OCI-LY3 (cell line): Measurements from ENCODE around the gene AVEN.

Experiments
- H2AFZ ChIP-seq: fragments of 200-600, 300-600 bp; shearing (Covaris generic); 2 replicates; pipeline ENCODE4 v1.6.0; 2014; ENCODE audit warnings: antibody characterized with exemption, low read depth, low read length
- H3K27ac ChIP-seq: fragments of 200-600, 300-600 bp; sonication (generic); 2 replicates; pipeline ENCODE4 v1.5.1; 2014; ENCODE audit warnings: mild to moderate bottlenecking, low read length, moderate library complexity, mixed read lengths
- H3K27me3 ChIP-seq: fragments of 200-600, 300-600 bp; sonication (generic); 2 replicates; pipeline ENCODE4 v1.6.1; 2014; ENCODE audit warnings: low read depth, low read length, mixed read lengths
- H3K36me3 ChIP-seq: fragments of 200-600, 300-600 bp; sonication (generic); replicated peaks from 2 replicates; pipeline ENCODE3; 2014; ENCODE audit warnings: low read depth, low read length, mixed read lengths
- H3K4me1 ChIP-seq: fragments of 300-600, 200-600 bp; sonication (generic); 2 replicates; pipeline ENCODE4 v1.6.1; 2014; ENCODE audit warnings: low read length, mixed read lengths
- H3K4me2 ChIP-seq: fragments of 200-600, 300-600 bp; sonication (generic); 2 replicates; pipeline ENCODE4 v1.6.1; 2014; ENCODE audit warnings: low read length, mixed read lengths
- H3K4me3 ChIP-seq: fragments of 300-600, 200-600 bp; sonication (generic); 2 replicates; pipeline ENCODE4 v1.5.1; 2014; ENCODE audit warnings: antibody characterized with exemption, mild to moderate bottlenecking, low read length, moderate library complexity
- H3K79me2 ChIP-seq: fragments of 300-600, 200-600 bp; shearing (Covaris generic); 2 replicates; pipeline ENCODE4 v1.6.1; 2014; ENCODE audit warnings: mild to moderate bottlenecking, low read length, mixed read lengths
- H3K9ac ChIP-seq: fragments of 300-600, 200-600 bp; shearing (Covaris generic); 2 replicates; pipeline ENCODE4 v1.6.0; 2014; ENCODE audit warnings: mild to moderate bottlenecking, low read length, moderate library complexity
- H3K9me3 ChIP-seq: fragments of 200-600, 300-600 bp; shearing (Covaris generic); 2 replicates; pipeline ENCODE4 v1.6.1; 2014; ENCODE audit warnings: low read length, mixed read lengths; ENCODE audit not compliant: insufficient read depth
- H4K20me1 ChIP-seq: fragments of 200-600, 300-600 bp; sonication (generic); 2 replicates; pipeline ENCODE4 v1.6.1; 2016; ENCODE audit warnings: low read length, mixed read lengths; ENCODE audit not compliant: insufficient read depth
- EZH2phosphoT487 ChIP-seq: fragments of 200-600 bp; shearing (Covaris generic); IDR thresholded peaks from 2 replicates; pipeline ENCODE4 v1.6.1; 2018; ENCODE audit warnings: antibody characterized with exemption, mixed run types, low read depth
- TF ChIP-seq, protein P1 (sequence below): fragments of 200-600, 300-600 bp; sonication (generic); IDR thresholded peaks from 2 replicates; pipeline ENCODE4 v1.5.1; 2014; ENCODE audit warnings: antibody characterized with exemption, low read length, low read depth

Gene AVEN

DNA sequence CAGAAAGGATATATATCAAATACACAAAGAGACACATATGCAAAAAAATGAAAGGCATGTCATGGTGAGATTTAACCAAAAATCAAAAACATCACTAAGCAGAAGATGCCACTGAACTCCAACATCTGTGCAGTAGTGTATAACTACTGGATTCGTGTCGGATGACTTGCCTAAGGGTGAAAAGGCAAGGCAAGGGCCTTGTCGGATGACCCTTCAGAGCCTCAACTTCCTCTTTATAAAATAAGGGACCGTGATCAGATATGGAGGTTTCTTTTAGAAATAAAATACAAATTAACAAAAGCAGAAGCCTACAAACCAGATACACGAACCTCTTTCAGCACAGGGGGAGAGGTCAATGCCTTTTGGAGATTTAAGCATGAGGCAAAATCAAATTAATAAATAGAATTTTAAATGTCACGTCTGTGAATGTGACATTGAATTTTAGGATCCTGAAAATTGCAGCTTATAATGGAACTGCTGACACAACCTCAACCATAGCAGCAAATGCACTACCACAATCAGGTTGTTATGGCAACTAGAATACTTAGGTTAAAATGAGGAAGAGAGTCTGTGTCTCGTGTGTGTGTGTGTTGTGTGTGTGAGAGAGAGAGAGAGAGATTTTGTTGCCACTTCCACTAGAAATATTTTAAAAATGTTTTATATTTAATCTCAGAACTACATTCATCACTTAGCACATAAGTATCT lies 79.0 kb downstream of the AVEN start:
- Histone ChIP-seq H3K4me2 (no peak overlapping the region), H2AFZ (no peak overlapping the region), H3K36me3 (no peaks in the 10 kb centered on the region), H3K79me2 (no peaks in the 10 kb centered on the region), H3K9me3 (no peaks in the 10 kb centered on the region), H3K27ac (no peak overlapping the region), H3K4me3 (no peak overlapping the region), H3K9ac (no peak overlapping the region), H3K27me3 (no peaks in the 10 kb centered on the region), H3K4me1 (no peaks in the 10 kb centered on the region), H4K20me1 (no peaks in the 10 kb centered on the region)
- TF ChIP-seq, protein P1, sequence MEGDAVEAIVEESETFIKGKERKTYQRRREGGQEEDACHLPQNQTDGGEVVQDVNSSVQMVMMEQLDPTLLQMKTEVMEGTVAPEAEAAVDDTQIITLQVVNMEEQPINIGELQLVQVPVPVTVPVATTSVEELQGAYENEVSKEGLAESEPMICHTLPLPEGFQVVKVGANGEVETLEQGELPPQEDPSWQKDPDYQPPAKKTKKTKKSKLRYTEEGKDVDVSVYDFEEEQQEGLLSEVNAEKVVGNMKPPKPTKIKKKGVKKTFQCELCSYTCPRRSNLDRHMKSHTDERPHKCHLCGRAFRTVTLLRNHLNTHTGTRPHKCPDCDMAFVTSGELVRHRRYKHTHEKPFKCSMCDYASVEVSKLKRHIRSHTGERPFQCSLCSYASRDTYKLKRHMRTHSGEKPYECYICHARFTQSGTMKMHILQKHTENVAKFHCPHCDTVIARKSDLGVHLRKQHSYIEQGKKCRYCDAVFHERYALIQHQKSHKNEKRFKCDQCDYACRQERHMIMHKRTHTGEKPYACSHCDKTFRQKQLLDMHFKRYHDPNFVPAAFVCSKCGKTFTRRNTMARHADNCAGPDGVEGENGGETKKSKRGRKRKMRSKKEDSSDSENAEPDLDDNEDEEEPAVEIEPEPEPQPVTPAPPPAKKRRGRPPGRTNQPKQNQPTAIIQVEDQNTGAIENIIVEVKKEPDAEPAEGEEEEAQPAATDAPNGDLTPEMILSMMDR, result no peak
- TF ChIP-seq EZH2phosphoT487, result no peak

DNA sequence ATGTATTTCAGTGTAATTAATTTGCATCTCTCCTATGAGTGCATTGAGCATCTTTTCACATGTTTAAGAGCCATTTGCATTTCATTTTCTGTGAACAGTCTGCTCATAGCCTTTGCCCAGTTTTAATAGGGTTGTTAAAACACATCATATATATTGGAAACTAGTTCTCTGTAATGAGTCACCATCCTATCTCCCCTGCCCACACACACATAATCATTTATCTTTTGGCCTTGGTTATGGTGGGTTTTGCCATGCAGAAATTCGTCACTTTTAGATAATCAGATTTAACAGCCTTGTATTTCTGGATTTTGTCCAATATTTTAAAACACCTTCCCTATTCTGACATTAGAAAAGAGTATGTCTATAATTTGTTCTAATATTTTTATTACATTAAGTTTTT lies 82.6 kb downstream of the AVEN start:
- no peak overlapping the region for H3K4me2 ChIP-seq
- no peak overlapping the region for H3K27ac ChIP-seq
- TF ChIP-seq, protein P1, result no peak
- TF ChIP-seq EZH2phosphoT487, result no peak
- no peak overlapping the region for H3K4me3 ChIP-seq
- no peaks in the 10 kb centered on the region for H3K79me2 ChIP-seq
- H3K36me3 ChIP-seq, result no peaks in the 10 kb centered on the region
- no peak overlapping the region for H3K9ac ChIP-seq
- no peaks in the 10 kb centered on the region for H3K27me3 ChIP-seq
- H2AFZ ChIP-seq, result no peak overlapping the region
- H3K4me1 ChIP-seq, result no peaks in the 10 kb centered on the region
- H3K9me3 ChIP-seq, result no peaks in the 10 kb centered on the region
- no peaks in the 10 kb centered on the region for H4K20me1 ChIP-seq

DNA sequence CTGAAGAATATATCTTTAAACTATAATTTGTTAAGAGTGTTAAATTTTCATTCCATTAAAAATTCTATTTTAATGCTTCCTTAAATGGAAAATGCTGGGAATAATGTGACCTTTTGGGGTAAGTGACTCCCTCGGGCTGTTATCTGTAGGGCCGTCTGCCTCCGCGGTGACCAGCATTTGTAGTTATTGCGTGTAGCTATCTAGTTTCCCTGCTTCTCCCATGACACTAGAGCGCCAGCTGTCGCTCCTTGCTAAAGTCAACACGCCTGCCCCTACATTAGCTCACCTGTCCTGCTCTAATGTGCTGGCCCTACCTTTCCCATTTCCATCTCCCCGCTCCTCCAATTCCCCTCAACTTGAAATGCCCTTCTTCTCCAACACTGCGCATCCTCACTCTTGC lies 83.1 kb downstream of the AVEN start:
- Histone ChIP-seq H3K4me2 (no peak overlapping the region), H3K9ac (no peak overlapping the region), H3K9me3 (no peaks in the 10 kb centered on the region), H3K4me1 (no peaks in the 10 kb centered on the region), H3K4me3 (no peak overlapping the region), H3K27me3 (no peaks in the 10 kb centered on the region), H3K36me3 (no peaks in the 10 kb centered on the region), H3K27ac (no peak overlapping the region), H3K79me2 (no peaks in the 10 kb centered on the region), H4K20me1 (no peaks in the 10 kb centered on the region), H2AFZ (no peak overlapping the region)
- TF ChIP-seq, protein P1, result no peak
- TF ChIP-seq EZH2phosphoT487, result no peak

DNA sequence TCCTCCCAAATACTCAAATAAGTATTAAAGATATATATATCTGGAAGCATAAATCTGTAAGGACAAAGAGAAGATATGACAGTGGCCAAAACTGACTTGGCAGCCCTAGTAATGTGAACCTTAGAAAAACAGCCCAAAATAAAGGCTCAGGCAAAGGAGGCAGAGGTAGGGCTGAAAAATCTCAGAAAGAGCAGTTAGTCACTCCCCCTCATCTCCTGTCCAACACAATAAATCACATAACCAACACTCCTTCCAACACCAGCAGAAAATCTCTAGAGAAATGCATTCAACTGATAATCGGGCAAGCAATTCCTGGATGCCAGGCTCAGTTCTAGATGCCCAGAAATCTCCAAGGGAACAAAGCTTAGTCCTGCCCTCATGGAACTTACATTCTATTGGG lies 92.9 kb downstream of the AVEN start:
- Histone ChIP-seq H3K4me3 (no peak overlapping the region), H4K20me1 (no peaks in the 10 kb centered on the region), H3K36me3 (no peaks in the 10 kb centered on the region), H3K27me3 (no peaks in the 10 kb centered on the region), H3K79me2 (no peaks in the 10 kb centered on the region), H3K27ac (no peak overlapping the region), H3K4me1 (peaks cover 3% of the 10 kb centered on the region; the same call in 1 of the 2 replicates), H3K9ac (no peak overlapping the region), H3K4me2 (no peak overlapping the region), H2AFZ (no peak overlapping the region), H3K9me3 (no peaks in the 10 kb centered on the region)
- TF ChIP-seq EZH2phosphoT487, result no peak
- TF ChIP-seq, protein P1, result no peak
